Activated CD4-positive, alpha-beta T cell treated with anti-CD3 and anti-CD28 coated beads, Interleukin-2, Interleukin-4, amounts not matched to agents 100 ng/mL and 50 ng/mL, durations not matched to agents 16 hours and 8 hours (primary cell): ENCODE results near the gene PVR.
"Not testable (repeated sequence)": the region's sequence is repeated elsewhere in the genome, so short reads cannot be mapped to it uniquely, and the experiment has no call there.

ENCODE experiments used
- DNase-seq: peaks from one replicate; pipeline ENCODE4 v3.0.0-alpha.2; 2020; ENCODE audit warnings: low spot score

The PVR gene

GRCh38 chr19:44701228-44701627 is 57.5 kb downstream of the PVR start:
- DNase-seq, result no peak

- DNase-seq, result no peak
These were observed 59.0 kb downstream of the PVR start for GRCh38 chr19:44702551-44703176.

- no peak for DNase-seq
These were observed 59.8 kb downstream of the PVR start for GRCh38 chr19:44703336-44704078.

- DNase-seq, result no peak
These were observed 61.3 kb downstream of the PVR start for GRCh38 chr19:44704982-44705381.

GRCh38 chr19:44705502-44706010 is 61.8 kb downstream of the PVR start:
- no peak for DNase-seq

- no peak for DNase-seq
These were observed 63.0 kb downstream of the PVR start for GRCh38 chr19:44706506-44707236.

- DNase-seq, result no peak
These were observed 64.1 kb downstream of the PVR start for GRCh38 chr19:44707794-44708193.

GRCh38 chr19:44708940-44709339 is 65.2 kb downstream of the PVR start:
- DNase-seq, result no peak

GRCh38 chr19:44709434-44710266 is 65.9 kb downstream of the PVR start:
- not testable (repeated sequence) for DNase-seq

GRCh38 chr19:44710483-44710882 is 66.8 kb downstream of the PVR start:
- no peak for DNase-seq

- no peak for DNase-seq
These were observed 69.3 kb downstream of the PVR start for GRCh38 chr19:44712864-44713515.
